Nephron (organoid): ENCODE results near the gene KLHL12.
"Not testable (repeated sequence)": the region's sequence is repeated elsewhere in the genome, so short reads cannot be mapped to it uniquely, and the experiment has no call there.

Experiments
- H3K27ac Mint-ChIP-seq, 3 experiments: 2 replicates each; pipeline ENCODE4 v1.8.0; 2020; ENCODE audit warnings: mixed read lengths in 3 of 3, mild to moderate bottlenecking in 2 of 3, moderate library complexity in 1 of 3
- H3K27me3 Mint-ChIP-seq: 2 replicates; pipeline ENCODE4 v1.8.0; 2021; ENCODE audit warnings: low read depth, mild to moderate bottlenecking, moderate library complexity, mixed read lengths
- H3K36me3 Mint-ChIP-seq: 2 replicates; pipeline ENCODE4 v1.8.0; 2020; ENCODE audit warnings: low read depth, mixed read lengths
- H3K4me1 Mint-ChIP-seq: 2 replicates; pipeline ENCODE4 v1.8.0; 2020; ENCODE audit warnings: mixed read lengths
- H3K4me3 Mint-ChIP-seq, 3 experiments: 2 replicates each; pipeline ENCODE4 v1.8.0; 2020; ENCODE audit warnings: mild to moderate bottlenecking in 3 of 3, mixed read lengths in 3 of 3, moderate library complexity in 2 of 3
- H3K9me3 Mint-ChIP-seq: 2 replicates; pipeline ENCODE4 v1.8.0; 2020; ENCODE audit warnings: mixed read lengths
- CTCF ChIP-seq, 3 experiments: fragments of 200-600 bp; sonication (generic); IDR thresholded peaks; one replicate each; pipeline ENCODE4 v1.5.0; 2021; ENCODE audit warnings: antibody characterized with exemption in 3 of 3; ENCODE audit not compliant: unreplicated experiment in 3 of 3

The KLHL12 gene

DNA sequence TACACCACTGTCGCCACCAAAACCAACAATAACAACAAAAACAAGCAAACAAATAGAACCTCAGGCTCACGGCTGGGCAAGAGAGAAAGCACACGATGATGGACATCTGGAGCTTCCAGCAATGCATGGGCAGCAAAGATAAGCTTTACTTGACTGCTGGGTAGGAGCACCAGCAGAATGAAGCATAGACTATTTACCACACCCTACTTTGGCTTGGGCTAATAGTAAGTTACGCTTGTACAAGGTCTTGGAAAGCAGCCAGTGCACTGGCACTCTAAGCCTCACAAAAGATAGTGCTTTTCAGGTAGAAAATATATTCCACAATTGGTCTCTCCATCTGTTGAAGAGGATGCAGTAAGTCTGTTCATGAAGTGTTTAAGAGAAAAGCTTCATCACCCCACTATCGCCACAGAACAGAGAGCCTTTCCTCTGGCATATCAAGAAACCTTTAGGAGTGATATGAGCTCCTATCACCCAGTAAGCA lies 17.4 kb upstream of the KLHL12 start:
- TF ChIP-seq CTCF (IDR thresholded peaks at IDR 0.05; ENCODE audit: unreplicated experiment in 3 of 3) = no peak
- Mint-ChIP-seq H3K9me3 (no peaks in the 10 kb centered on the region), H3K27ac (no peak overlapping the region), H3K4me1 (no peaks in the 10 kb centered on the region), H3K27me3 (no peaks in the 10 kb centered on the region), H3K4me3 (no peak overlapping the region), H3K36me3 (peaks cover 69% of the 10 kb centered on the region)

- Mint-ChIP-seq H3K9me3 (no peaks in the 10 kb centered on the region), H3K27me3 (no peaks in the 10 kb centered on the region), H3K4me1 (no peaks in the 10 kb centered on the region), H3K36me3 (peaks cover 64% of the 10 kb centered on the region), H3K27ac (no peak overlapping the region), H3K4me3 (no peak overlapping the region)
- TF ChIP-seq CTCF (IDR thresholded peaks at IDR 0.05; ENCODE audit: unreplicated experiment in 3 of 3) = no peak
Measured at GRCh38 chr1:202942426-202942825, 15.4 kb upstream of the KLHL12 start.

- H3K36me3 Mint-ChIP-seq = peaks cover 61% of the 10 kb centered on the region
- H3K27me3 Mint-ChIP-seq = no peaks in the 10 kb centered on the region
- no peaks in the 10 kb centered on the region for H3K4me1 Mint-ChIP-seq
- no peak overlapping the region for H3K4me3 Mint-ChIP-seq
- H3K27ac Mint-ChIP-seq = no peak overlapping the region
- TF ChIP-seq CTCF (IDR thresholded peaks at IDR 0.05; ENCODE audit: unreplicated experiment in 3 of 3) = no peak
- H3K9me3 Mint-ChIP-seq = no peaks in the 10 kb centered on the region
Measured at GRCh38 chr1:202941372-202941771, 14.3 kb upstream of the KLHL12 start.

DNA sequence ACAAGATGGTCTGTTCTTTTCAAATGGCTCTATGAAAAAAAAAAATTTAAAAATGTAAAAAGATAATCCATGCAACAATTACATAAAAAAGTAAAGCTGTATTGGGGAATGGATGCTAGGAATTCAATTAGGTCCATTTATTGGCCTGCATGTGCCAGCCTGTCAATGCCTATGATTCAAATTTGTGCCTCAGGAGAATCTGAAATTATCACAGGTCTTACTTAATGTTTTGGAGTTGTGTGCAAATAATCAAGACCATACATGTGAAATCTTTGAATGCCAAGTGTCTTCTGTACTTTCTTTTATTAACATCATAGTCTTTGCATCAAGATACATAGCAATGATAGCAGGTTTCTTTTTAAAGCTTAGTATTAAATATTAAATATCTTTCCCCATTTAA lies 13.5 kb upstream of the KLHL12 start:
- H3K27me3 Mint-ChIP-seq = no peaks in the 10 kb centered on the region
- H3K4me3 Mint-ChIP-seq = no peak overlapping the region
- H3K9me3 Mint-ChIP-seq = no peaks in the 10 kb centered on the region
- H3K4me1 Mint-ChIP-seq = no peaks in the 10 kb centered on the region
- no peak for TF ChIP-seq CTCF (IDR thresholded peaks at IDR 0.05; ENCODE audit: unreplicated experiment in 3 of 3)
- H3K27ac Mint-ChIP-seq = no peak overlapping the region
- peaks cover 54% of the 10 kb centered on the region for H3K36me3 Mint-ChIP-seq

DNA sequence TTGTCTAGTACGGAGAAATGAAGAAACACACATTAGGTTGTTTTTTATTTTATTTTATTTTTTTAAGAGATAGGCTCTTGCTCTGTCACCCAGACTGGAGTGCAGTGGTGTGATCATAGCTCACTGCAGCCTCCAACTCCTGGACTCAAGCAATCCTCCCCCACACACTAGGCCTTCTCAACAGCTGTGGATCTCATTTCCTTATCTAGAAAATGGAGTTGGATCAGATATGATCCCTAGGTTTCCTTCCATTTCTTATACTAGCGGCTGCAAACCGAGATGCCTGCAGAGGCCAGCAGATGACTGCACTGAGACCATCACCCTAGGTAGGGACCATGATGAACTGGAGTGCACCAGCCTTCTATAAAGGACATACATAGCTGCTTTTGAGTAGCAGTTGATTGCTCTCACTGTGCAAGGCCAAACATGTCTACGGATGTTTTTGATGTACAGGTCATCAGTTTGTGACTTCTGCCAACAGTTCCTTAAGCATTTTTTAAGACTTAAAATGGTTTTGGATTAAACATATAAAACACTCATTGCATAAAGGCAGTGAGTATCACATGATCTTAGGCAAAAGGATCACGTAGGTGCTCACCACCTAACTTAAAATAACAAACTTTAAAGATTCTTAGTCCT lies 11.4 kb upstream of the KLHL12 start:
- Mint-ChIP-seq H3K4me1 (no peaks in the 10 kb centered on the region), H3K36me3 (peaks cover 35% of the 10 kb centered on the region), H3K9me3 (peaks cover 7% of the 10 kb centered on the region), H3K4me3 (no peak overlapping the region), H3K27ac (no peak overlapping the region), H3K27me3 (no peaks in the 10 kb centered on the region)
- TF ChIP-seq CTCF (IDR thresholded peaks at IDR 0.05; ENCODE audit: unreplicated experiment in 3 of 3) = no peak

- Mint-ChIP-seq H3K9me3 (peaks cover 15% of the 10 kb centered on the region), H3K36me3 (peaks cover 17% of the 10 kb centered on the region)
- not testable (repeated sequence) for H3K4me1 Mint-ChIP-seq, H3K4me3 Mint-ChIP-seq, H3K27me3 Mint-ChIP-seq, H3K27ac Mint-ChIP-seq
Measured at GRCh38 chr1:202936409-202936808, 9.4 kb upstream of the KLHL12 start.
